ENCODE measurements around the gene CDYL.

The CDYL gene

DNA sequence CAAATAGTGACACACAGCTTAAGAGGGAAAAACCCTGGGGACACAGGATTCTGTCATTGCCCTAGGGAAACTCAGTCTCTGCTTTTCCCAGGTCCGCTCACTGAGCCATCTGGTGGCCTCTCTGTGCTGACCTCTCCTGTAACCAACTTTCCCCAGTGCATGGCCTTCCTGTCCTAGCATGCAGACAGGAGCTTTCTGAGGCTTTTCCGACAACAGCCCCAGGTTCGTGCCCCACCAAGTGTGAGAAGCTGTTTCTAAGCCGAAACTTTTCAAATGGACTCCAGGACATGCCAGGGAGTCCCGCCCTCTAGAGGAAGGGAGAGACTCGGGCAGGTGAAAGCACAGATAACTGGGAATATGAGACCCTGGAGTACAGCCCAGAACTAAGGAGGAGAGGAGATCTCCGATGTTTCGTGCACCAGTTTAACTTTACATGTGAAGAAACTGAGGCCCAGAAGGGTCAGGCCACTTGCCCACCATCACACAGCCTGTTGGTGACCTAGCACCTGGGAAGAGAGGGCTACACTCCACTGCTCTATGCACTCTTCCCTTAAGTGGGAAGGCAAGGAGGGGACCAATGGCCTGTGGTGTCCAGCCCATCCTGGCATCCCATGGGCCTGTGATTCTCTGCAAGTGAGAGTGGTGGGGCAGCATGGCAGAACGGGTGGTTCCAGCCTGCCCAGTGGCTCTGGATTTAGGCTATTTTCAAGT lies 181.5 kb downstream of the CDYL start:
- TF ChIP-seq, protein P1, sequence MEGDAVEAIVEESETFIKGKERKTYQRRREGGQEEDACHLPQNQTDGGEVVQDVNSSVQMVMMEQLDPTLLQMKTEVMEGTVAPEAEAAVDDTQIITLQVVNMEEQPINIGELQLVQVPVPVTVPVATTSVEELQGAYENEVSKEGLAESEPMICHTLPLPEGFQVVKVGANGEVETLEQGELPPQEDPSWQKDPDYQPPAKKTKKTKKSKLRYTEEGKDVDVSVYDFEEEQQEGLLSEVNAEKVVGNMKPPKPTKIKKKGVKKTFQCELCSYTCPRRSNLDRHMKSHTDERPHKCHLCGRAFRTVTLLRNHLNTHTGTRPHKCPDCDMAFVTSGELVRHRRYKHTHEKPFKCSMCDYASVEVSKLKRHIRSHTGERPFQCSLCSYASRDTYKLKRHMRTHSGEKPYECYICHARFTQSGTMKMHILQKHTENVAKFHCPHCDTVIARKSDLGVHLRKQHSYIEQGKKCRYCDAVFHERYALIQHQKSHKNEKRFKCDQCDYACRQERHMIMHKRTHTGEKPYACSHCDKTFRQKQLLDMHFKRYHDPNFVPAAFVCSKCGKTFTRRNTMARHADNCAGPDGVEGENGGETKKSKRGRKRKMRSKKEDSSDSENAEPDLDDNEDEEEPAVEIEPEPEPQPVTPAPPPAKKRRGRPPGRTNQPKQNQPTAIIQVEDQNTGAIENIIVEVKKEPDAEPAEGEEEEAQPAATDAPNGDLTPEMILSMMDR (IDR thresholded peaks at IDR 0.05): peak; percentile 40

GRCh38 chr6:4958624-4959023 lies 182.4 kb downstream of the CDYL start:
- TF ChIP-seq, protein P1 (IDR thresholded peaks at IDR 0.05): no peak

DNA sequence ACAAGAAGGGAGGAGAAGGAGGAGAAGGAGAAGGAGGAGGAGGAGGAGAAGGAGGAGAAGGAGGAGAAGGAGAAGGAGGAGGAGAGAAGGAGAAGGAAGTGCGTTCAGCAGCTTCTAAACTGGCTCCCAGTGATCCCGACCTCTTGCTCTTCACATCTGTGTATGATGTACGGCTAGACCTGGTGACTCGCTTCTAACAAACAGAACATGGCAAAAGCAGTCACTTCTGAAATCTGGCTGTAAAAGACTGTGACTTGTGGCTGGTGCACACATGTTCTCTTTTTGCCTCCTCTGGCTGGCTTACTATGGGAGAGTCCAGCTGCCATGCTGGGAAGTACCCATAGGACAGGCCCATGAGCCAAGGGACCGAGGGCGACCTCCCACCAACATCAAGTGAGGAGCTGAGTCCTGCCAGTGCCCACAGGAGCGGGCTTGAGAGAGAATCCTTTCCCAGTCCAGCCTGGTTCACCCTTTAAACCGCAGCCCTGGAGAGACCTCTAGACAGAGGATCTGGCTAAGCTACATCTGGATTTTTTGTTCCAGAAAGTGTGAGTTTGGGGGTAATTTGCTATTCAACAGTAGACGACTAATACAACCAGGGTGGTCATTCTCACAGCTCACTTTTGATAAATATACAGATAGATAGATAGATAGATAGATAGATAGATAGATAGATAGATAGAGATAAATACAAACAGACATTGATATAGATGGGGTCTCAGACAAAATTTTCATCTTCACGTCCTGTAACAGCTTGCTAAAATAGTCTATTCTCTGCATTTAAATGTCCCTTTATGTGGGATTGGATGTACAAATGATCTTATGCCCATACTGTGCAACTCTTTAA lies 185.3 kb downstream of the CDYL start:
- TF ChIP-seq, protein P1 (IDR thresholded peaks at IDR 0.05): no peak

GRCh38 chr6:4962905-4963304 lies 186.7 kb downstream of the CDYL start:
- TF ChIP-seq, protein P1 (IDR thresholded peaks at IDR 0.05): no peak

DNA sequence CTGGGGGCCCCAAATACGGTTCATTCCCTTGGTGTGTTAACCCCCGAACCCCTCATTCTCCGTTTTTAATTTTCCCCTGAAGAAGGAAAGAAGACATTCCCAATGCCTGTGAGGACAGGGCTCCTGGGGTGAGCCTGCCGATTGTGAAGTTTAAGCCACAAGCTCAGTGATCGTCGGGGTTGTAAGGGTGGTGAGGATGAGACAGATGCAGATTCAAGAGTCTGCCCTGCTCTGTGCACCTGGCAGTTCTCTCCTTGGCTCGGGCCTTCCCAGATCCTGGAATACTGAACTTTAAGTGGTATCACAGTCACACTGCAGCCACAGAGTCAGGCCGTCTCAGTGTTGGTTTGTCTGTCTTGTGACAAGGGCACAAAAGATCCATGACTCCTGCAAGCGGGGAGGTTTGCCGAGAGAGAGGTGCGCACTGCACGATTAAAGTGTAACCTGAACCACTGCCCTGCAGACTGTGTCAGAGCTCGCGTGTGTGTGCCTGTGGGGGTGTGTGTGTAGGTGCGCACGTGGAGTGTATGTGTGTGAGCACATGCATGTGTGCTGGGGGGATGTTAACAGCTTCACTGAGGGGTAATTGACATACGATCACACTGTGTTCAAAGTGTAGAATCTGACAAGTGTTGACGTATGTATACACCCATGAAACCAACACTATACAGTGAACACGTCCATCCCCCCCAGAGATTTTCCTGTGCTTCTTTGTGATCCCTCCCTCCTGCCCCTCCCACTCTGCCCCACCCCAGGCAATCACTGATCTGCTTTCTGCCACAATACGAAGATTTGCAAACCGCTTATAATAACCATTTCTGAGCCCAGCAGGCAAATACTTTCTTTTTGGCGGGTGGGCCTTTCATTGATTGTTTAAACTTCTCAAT lies 188.7 kb downstream of the CDYL start:
- TF ChIP-seq, protein P1 (IDR thresholded peaks at IDR 0.05): no peak

GRCh38 chr6:4965562-4966389 lies 189.6 kb downstream of the CDYL start:
- TF ChIP-seq, protein P1 (IDR thresholded peaks at IDR 0.05): no peak

All from LNCAP (cell line).